Erythroblast (primary cell): ENCODE data around the gene SGK2.

ENCODE experiments used
- GATA1 ChIP-seq: IDR thresholded peaks from 2 replicates; pipeline ENCODE4 v1.6.1; 2011; ENCODE audit warnings: low read depth, mild to moderate bottlenecking, control low read depth, low read length, moderate library complexity
- POLR2A ChIP-seq: IDR thresholded peaks from 2 replicates; pipeline ENCODE4 v1.6.1; 2011; ENCODE audit warnings: mild to moderate bottlenecking, low read length

- TF ChIP-seq POLR2A = no peak
- TF ChIP-seq GATA1 = no peak
Measured at GRCh38 chr20:43565758-43566104, 6.9 kb downstream of the SGK2 start.
